HL-60 (cell line): ENCODE results near the gene CMTM5.

Experiments used
- DNase-seq, 2 experiments: peaks; one replicate each; pipeline ENCODE4 v3.0.0-alpha.2; 2010 to 2020; ENCODE audit warnings: low read depth in 1 of 2, low spot score in 1 of 2
- H3K27ac ChIP-seq: fragments of 250-450 bp; sonication (Bioruptor Pico); replicated peaks from 2 replicates; pipeline ENCODE4 v1.5.1; 2020; ENCODE audit warnings: mild to moderate bottlenecking, moderate library complexity
- H3K27me3 ChIP-seq: fragments of 250-450 bp; sonication (Bioruptor Pico); 2 replicates; pipeline ENCODE4 v1.5.1; 2021; ENCODE audit warnings: mild to moderate bottlenecking, moderate library complexity; ENCODE audit not compliant: insufficient read depth, poor library complexity, severe bottlenecking
- H3K4me3 ChIP-seq: replicated peaks from 2 replicates; pipeline ENCODE4 v1.5.1; 2011; ENCODE audit warnings: mild to moderate bottlenecking, control low read depth, low read length; ENCODE audit not compliant: insufficient read depth
- CTCF ChIP-seq: IDR thresholded peaks from one replicate; pipeline ENCODE4 v1.5.1; 2011; ENCODE audit warnings: low read length, control low read depth, inconsistent platforms; ENCODE audit not compliant: insufficient read depth
- GABPA ChIP-seq: IDR thresholded peaks from 2 replicates; pipeline ENCODE4 v1.6.1; 2012; ENCODE audit warnings: low read depth
- POLR2AphosphoS5 ChIP-seq: IDR thresholded peaks from 2 replicates; pipeline ENCODE4 v1.6.1; 2012; ENCODE audit warnings: low read depth
- REST ChIP-seq: IDR thresholded peaks from 2 replicates; pipeline ENCODE4 v1.6.1; 2012; ENCODE audit warnings: low read depth; ENCODE audit not compliant: insufficient replicate concordance
- SPI1 ChIP-seq: IDR thresholded peaks from 2 replicates; pipeline ENCODE4 v1.6.1; 2012; ENCODE audit warnings: low read depth, mild to moderate bottlenecking, borderline replicate concordance

CMTM5 gene

GRCh38 chr14:23413681-23414080, 36.8 kb downstream of the CMTM5 start:
- Histone ChIP-seq H3K27ac (no peak overlapping the region), H3K4me3 (no peak overlapping the region), H3K27me3 (no peaks in the 10 kb centered on the region)
- no peak for TF ChIP-seq CTCF
- no peak for TF ChIP-seq REST
- no peak for TF ChIP-seq SPI1
- TF ChIP-seq POLR2AphosphoS5 = no peak
- TF ChIP-seq GABPA = no peak
- DNase-seq = no peak

GRCh38 chr14:23414254-23414653, 37.4 kb downstream of the CMTM5 start:
- no peak overlapping the region for H3K4me3 ChIP-seq
- H3K27ac ChIP-seq = no peak overlapping the region
- no peak for DNase-seq
- no peaks in the 10 kb centered on the region for H3K27me3 ChIP-seq
- TF ChIP-seq POLR2AphosphoS5 (no peak), SPI1 (no peak), REST (no peak), GABPA (no peak), CTCF (no peak)

GRCh38 chr14:23414906-23415820, 38.3 kb downstream of the CMTM5 start:
- DNase-seq = no peak
- no peaks in the 10 kb centered on the region for H3K27me3 ChIP-seq
- no peak overlapping the region for H3K4me3 ChIP-seq
- H3K27ac ChIP-seq = no peak overlapping the region
- TF ChIP-seq POLR2AphosphoS5 (no peak), SPI1 (no peak), CTCF (no peak), REST (no peak), GABPA (no peak)
